Activated CD4-positive, alpha-beta T cell treated with anti-CD3 and anti-CD28 coated beads, Interleukin-2, Interleukin-4, amounts not matched to agents 100 ng/mL and 50 ng/mL, durations not matched to agents 16 hours and 8 hours (primary cell): Measurements from ENCODE around the gene EDRF1.
"Not testable (repeated sequence)": the region's sequence is repeated elsewhere in the genome, so short reads cannot be mapped to it uniquely, and the experiment has no call there.

ENCODE experiments used
- DNase-seq: peaks from one replicate; pipeline ENCODE4 v3.0.0-alpha.2; 2020; ENCODE audit warnings: low spot score

Gene EDRF1, protein sequence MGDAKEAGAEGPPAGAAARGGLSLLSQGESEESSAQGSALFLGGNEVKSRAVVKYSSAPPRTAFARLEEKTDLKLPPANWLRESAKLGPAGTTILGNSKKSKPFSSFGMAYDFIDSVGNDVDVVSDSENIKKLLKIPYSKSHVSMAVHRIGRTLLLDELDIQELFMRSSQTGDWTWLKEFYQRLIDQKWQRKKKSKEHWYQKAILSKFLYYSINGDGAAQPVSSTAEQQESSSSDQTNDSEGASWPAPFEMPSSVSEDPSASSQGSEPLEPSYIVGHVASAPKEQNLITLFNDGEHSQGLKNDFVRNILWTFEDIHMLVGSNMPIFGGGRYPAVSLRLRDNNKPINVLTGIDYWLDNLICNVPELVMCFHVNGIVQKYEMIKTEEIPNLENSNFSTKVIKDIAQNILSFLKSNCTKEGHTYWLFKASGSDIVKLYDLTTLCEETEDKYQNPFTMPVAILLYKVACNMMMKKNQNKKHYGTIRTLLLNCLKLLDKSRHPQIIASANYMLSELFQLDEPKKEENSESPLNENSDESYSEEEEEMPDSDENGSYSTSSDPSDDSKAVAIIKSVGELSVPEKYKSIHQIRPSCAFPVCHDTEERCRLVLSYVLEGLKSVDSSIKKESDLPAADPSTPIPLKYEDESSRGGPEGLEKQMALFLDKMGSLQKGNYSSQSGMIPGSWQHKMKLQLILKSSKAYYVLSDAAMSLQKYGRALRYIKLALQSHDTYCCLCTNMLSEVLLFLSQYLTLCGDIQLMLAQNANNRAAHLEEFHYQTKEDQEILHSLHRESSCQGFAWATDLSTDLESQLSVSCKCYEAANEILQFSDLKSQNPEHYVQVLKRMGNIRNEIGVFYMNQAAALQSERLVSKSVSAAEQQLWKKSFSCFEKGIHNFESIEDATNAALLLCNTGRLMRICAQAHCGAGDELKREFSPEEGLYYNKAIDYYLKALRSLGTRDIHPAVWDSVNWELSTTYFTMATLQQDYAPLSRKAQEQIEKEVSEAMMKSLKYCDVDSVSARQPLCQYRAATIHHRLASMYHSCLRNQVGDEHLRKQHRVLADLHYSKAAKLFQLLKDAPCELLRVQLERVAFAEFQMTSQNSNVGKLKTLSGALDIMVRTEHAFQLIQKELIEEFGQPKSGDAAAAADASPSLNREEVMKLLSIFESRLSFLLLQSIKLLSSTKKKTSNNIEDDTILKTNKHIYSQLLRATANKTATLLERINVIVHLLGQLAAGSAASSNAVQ

DNA sequence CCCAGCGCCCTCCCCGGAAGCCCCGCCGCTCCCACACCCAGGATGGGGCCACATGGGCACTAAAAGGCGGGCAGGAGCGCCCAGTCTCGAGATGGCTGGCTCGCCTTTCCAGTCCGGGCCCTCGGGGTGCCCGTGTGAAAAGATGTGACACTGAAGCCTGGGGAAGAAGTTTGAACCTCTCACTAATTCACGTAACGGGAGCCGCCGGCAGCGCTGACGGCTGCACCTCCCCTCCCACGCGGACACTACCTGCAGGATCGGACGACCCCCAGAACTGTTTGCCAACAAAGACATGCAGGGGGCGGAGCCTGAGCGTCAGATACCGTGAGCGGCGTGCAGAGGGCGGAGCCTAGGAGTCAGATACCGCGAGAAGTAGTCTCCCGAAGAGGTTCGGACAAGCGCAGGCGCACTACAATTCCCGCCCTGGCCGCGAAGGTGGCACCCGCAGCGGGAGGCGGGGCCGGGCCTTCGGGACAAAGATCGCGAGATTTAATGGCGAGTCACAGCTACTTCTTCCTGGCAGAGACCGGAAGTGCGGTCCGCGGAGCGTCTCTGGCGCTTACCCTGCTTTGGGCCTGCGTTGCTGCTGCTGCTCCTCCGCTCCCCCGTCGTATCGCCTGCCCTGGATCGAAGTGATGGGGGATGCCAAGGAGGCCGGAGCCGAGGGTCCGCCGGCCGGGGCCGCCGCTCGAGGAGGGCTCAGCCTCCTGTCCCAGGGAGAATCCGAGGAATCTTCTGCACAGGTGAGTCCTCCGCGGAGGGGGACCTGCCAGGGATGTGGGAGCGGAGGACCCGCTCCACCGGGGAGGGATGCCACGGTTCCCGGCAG, at the start of gene EDRF1:
EDRF1 (plus strand) TSS at position 537 of the 829 bp plus-strand sequence; CDS start at position 636, 99 bp downstream.
- peak; percentile 100 for DNase-seq

DNA sequence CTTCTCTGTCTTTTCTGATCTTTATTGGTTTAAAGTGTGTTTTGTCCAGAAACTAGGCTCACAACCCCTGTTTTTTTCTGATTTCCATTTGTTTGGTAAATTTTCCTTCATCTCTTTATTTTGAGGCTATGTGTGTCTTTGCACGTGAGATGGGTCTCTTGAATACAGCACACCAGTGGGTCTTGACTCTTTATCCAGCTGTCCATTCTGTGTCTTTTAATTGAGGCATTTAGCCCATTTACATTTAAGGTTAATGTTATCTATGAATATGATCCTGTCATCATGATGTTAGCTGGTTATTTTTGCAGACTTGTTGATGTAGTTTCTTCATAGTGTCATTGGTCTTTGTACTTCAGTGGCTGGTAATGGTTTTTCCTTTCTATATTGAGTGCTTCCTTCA, 46.6 kb upstream of the EDRF1 start:
- DNase-seq, result no peak

DNA sequence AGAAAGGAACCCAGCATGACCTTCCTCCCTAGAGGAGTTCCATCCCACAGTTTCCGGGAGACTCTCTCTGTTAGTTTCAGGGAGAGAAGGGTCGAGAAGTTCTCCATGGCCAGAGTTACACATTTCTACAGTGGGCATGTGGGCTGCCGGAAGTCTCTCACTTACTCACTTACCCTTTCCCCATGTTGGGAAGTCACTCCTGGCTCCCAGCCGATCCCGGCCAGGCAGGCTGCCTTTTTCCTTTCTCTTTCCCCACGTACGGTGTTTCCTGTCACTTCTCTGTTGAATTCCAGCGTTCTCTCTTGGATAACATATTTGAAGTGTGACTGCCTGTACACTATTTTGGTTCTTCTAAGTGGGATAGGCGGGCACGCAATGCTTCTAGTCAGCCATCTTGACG, 40.1 kb upstream of the EDRF1 start:
- no peak for DNase-seq

DNA sequence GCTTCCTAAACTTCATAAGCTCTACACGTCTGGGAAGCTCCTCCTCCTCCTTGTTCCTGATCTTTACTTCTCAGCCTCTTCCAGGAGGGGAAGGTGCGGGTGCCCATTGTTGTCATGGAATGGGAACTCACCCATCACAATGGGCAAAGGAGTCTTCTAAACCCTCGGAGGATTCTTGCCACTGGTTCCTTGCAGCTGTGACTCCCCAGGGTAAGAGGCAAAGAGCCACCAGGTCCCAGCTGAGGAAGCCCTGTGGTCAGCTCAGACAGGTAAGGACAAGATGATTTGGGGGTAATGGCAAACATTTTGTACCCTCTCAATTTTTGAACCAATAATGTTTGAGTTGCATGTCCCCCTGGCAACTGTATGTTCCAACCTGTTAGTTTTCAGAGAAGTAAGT, 36.4 kb upstream of the EDRF1 start, which contains the start of gene TEX36:
TEX36 (minus strand) TSS at position 101 of the 400 bp plus-strand sequence. CDS start 174 bp downstream, outside the sequence.
- no peak for DNase-seq

DNA sequence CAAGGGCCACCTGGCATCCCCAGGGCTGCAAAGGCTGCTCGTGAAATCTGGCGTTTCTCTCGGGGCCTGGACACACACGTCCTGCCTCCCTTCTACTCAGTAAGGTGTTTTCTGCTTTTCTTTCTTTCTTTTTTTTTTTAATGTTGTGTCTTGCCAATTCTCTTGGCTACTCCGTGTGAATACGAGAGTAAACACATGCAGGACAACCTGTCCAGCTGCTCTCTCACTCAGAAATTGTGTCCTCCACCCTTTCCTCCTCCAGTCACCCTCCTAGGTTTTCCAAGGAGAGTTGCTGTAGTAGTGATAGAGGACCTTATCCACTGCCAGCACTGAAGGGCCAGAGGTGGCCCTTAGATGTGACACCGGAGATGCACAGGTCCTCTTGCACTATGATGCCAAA, 35.7 kb upstream of the EDRF1 start:
- no peak for DNase-seq

DNA sequence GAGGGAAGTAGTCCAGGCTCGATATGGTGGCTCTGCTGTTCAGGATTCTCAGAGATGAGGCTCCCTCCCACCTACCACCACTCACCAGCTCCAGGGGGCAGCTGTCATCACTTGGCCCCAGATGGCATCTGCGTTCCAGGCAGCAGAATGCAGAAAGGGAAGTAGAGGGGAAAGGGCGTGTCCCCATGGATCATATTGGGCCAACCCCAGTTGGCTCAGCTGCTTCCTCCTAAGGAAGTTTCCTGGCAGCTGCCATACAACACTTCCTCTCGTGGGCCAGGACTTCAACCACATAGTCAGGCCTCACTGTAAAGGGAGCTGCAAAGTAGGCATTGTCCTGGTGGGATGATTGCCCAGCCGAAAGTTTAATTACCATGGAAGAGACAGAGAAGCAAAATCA, 34.9 kb upstream of the EDRF1 start:
- no peak for DNase-seq

DNA sequence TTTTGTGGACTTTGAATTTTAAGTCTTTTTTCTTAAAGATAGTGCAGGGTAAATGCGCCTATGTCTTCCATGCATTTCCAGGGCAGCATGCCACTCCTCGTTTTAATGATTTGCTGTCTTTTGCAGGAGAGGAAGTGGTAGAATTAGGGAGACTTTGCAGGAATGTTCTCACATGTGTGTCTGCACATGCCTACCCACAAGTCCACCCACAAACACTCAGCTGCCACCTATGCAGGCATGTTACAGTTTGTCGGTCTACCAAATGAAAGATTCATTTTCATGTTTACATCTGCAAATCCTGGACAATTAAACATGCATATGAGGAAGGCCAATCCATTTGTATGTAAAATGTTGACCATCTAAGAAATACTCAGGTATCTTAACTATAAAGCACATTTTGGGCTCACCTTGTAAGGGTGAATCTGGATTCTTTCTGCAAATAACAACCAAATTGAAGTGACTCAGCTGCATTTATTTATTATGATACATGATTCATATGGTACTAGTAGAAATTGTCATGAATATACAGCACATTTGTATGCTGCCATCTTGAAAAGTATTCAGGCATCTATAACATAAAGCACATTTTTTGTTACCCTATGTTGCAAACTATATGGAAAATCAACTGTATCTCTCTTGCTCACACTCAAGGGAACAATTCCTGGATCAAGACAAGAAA, 31.9 kb upstream of the EDRF1 start:
- DNase-seq, result no peak

DNA sequence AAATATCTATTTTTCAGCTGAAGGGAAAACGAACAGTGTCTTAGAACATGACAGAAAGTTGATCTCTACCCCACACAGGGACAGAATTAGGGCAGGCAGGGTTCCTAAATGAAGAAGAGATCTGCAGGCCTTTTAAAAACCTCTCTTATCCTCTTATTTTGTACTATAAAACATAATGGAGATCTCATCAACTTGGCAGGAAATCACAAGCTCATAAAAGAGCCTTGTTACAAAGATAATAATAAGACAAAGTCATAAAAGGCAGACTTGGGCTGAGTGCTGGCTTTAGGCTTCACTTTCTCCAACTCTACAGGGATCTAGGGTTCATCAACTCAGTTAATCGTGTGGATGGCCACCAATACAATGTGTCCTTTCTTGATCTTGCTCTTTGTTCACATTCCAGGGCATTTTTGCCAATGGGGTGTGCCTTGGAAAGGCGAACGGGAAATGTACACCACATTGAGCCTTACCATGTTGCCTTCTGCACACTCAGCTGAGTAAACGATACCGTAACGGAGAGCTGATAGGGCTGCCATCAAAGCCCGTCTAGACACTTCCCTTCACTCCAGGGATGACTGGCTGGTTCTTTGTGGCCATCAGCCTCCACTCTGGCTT, 29.4 kb upstream of the EDRF1 start:
- DNase-seq, result no peak

DNA sequence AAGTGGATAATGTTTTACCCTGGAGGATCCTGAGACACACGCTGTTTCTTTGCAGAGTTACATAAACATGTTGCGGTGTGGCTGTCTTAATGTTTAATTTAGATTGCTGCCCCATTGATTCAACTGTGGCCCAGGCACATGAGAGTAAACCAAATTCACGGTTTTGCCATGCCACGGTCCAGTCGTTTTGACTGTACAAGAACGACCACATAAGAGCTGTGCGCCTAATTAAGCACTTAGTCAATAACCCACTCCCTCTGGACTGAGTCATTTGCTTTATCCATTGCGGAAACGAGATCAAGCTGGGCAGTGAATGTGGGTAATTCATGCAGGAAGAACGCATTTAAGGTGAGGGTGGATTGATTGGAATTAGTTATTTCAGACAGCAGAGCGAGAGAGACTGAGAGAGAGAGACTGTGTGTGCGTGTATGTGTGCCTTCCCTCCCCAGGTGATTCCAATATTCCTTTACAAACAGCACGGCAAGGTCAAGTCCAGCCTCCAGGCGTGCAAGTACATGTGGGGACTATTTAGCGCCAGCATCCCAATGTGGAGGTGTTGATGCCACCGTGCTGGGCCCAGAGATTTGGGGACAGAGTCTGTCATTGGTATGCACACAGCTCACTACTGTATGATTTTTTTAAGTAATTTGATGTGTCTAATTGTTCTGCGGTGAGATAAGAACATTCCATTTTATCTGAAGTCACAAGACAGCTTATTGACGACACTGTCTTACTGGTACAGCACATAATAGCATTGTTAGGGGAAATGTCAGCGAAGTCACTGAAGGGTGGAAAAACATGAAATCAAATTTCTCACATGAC, 28.1 kb upstream of the EDRF1 start:
- no peak for DNase-seq

DNA sequence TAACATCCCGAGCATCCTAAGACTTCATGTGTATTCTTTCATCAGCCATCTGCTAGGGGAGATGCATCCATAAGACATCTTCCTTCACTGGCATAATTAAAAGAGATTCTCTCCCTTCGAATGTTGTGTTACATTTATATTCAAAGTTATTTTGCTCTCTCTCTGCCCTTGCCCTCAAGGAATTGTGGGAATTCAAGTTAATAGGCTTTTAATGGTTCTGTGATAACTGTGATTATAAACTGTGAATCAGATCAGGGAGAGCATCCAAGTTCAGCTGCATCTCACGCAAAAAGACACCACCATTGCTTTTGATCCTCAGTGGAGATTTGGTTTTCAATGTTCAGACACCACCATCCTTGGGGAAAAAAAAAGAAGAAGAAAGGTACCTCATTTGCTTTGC, 27.3 kb upstream of the EDRF1 start:
- DNase-seq, result no peak

DNA sequence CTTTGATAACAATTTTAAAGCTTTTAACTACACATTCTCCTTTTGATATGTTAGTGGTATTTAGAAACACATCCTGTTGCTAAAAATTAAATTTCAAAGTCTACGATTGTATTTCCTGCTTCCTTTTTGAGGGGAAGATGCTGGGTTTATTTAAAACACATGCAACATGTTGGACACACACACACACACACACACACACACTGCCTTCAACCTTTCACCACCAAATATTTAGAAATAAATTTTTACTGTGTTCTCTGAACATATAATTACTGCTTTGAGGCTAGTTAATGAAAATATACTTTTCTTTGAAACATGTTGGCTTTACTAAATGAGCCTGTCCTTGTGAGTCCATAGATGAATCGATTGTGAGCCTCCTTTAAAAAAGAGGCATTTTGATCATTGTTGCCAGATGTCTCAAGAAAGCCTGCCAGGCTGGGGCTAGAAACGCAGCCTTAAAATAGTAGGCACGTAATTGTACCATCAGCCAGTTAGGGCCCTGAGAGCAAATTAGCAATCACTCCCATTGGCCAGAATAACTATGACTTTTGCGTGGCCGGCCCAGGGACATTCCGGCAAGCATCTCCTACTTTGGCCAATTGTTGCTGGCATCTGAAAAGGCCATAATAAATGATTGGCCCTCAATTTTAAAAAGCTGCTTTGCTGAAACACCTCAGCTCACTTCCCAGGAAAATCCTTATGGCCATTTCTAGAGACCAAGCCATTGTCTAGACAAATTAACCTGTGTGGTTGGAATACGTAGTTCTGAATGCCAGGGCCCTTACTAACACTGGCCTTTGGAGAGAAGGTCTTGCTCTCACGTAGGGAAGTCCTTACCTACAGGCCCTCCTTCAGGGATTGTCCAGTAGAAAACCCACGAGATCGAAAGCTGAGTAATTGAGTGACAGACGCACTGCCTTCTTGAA, 26.6 kb upstream of the EDRF1 start:
- DNase-seq, result no peak

DNA sequence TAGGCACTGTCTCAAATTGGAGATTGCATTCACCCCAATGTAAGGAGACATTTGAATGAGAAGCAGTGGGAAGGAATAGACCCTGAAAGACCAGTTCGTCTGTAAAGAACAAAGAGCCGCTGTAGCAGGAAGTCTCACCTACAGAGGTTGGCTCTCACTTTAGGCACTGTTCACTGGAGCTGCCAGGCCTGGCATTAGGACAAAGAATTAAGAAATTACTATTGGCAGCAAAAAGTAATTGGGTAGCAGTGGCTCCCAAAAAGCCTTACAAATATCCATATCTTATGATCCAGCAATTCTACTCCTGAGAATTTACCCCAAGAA, 26.0 kb upstream of the EDRF1 start:
- no peak for DNase-seq

DNA sequence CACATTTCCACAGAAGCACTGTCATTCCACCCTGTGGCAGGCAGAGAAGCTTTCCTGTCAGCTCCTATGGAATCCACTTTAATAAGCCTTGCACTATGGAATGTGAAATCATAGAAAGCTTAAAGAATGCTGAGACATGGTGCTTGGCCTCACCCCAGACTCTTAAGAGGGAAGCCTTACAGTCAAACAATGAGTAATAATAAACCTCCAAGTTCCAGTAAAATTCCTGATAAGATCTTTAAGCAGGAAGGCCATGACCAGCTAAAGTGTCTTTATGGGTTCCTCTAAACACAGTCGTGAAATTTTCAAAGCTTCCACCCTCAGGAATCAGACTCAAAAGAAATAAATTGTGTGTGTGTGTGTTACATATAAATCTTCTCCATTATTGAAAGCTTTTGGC, 24.6 kb upstream of the EDRF1 start:
- DNase-seq, result no peak

DNA sequence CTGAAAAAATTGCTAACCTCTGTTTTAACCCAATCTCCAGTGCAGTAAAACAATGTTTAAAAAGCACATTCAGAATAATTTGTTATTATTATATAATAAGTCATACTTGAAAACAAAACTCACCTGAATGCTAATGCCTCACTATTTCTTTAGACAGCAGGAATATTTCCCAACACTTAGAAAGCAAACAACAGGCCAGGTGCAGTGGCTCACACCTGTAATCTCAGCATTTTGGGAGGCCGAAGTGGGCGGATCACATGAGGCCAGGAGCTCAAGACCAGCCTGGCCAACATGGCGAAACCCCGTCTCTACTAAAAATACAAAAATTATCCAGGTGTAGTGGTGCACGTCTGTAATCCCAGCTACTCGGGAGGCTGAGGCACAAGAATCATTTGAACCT, 22.6 kb upstream of the EDRF1 start:
- not testable (repeated sequence) for DNase-seq

DNA sequence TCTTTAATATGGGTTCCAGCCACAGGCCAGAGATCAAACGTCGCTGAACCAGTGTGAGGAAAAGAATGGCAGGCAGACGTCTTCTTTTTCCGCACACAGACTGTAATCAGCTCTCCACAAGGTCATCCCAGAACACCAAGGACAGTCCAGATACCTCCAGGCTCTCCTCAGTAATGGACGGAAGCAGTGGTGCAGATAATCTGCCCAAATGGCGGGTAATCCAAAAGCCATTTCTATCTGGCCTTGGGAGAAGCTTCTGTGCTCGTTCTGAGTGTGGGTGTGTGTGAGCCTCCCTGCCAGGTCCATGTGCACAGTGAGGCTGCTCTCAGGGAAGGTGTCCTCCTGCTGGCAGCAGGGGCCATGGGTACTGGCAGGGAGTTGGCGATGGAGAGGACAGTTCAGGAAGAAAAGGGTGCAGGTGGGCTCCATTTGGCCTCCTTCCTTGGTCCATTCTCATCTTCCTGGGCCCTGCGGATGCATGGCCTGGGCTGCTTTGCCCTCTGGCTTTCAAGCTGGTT, 21.0 kb upstream of the EDRF1 start:
- no peak for DNase-seq

DNA sequence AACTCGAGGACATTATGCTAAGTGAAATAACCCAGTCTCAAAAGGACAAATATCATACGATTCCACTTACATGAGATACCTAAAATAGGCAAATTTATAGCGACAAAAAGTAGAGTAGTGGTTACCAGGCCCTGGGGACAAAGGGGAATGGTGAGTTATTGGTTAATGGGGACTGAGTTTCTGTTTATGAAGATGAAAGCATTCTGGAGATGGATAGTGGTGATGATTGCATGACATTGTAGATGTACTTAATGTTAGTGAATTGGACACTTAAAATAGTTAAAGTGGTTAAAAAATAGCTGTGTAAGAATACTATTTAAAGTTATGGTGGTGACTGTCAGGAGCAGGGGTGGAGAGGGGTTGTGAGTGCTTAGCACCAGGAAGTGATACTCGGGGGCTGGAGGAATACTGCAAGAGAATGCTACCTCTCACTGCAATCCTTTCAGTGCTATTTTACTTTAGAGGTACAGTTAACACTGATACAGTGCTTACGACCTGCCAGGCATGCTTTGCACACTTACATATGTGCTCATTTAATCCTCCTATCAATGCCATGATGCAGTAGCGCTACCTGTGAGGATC, 19.9 kb upstream of the EDRF1 start:
- DNase-seq, result no peak

DNA sequence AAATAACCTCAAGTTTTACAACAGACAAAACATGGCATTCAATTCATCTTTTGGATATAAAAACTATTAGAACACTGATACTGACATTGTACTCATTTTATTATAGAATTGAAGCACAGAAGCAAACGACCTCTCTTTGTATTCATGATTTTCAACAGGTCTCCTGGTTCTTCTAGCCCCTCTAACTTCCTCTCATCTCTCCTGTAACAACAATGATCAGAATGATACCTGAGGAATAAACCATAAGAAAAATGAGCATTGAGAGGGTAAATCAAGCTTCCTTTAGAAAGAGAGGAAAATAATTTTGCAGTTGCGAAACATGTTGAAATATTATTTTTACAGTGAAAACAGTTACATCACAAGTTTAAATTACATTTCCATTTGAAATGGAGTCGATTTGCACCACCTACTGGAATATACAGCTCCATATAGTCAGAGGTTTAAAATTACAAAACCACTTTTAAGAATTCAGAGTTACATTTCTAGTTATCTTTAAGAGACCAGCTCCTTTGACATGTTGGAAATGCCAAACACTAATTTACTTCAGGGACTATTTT, 19.1 kb upstream of the EDRF1 start:
- DNase-seq, result no peak
